KMS-11 (cell line): ENCODE results near the gene IMPACT.

Experiments used
- H2AFZ ChIP-seq: fragments of 200-600 bp; sonication (generic); 2 replicates; pipeline ENCODE4 v1.6.1; 2016; ENCODE audit warnings: antibody characterized with exemption, mixed run types, low read depth
- H3K27ac ChIP-seq: fragments of 200-600 bp; sonication (generic); 2 replicates; pipeline ENCODE4 v1.6.1; 2016; ENCODE audit warnings: mild to moderate bottlenecking, mixed run types
- H3K27me3 ChIP-seq: fragments of 200-600 bp; sonication (generic); 2 replicates; pipeline ENCODE4 v1.6.1; 2017; ENCODE audit warnings: mild to moderate bottlenecking, low read depth, mixed run types, moderate library complexity; ENCODE audit not compliant: insufficient read depth
- H3K36me3 ChIP-seq: fragments of 200-600 bp; sonication (generic); 2 replicates; pipeline ENCODE4 v1.6.1; 2017; ENCODE audit warnings: mild to moderate bottlenecking, mixed run types; ENCODE audit not compliant: insufficient read depth
- H3K4me1 ChIP-seq: fragments of 200-600 bp; sonication (generic); 2 replicates; pipeline ENCODE4 v1.6.1; 2016; ENCODE audit warnings: mild to moderate bottlenecking, low read depth, mixed run types; ENCODE audit not compliant: poor library complexity, severe bottlenecking
- H3K4me2 ChIP-seq: fragments of 200-600 bp; sonication (generic); 2 replicates; pipeline ENCODE4 v1.7.0; 2016; ENCODE audit warnings: mild to moderate bottlenecking, mixed run types
- H3K4me3 ChIP-seq: fragments of 200-600 bp; sonication (generic); IDR thresholded peaks from 2 replicates; pipeline ENCODE4 v1.6.1; 2017; ENCODE audit warnings: low read depth, low read length, mixed read lengths; ENCODE audit not compliant: insufficient read depth
- H3K79me2 ChIP-seq: fragments of 200-600 bp; sonication (generic); 2 replicates; pipeline ENCODE4 v1.6.1; 2016; ENCODE audit warnings: low read depth, mixed run types; ENCODE audit not compliant: insufficient read depth
- H3K9ac ChIP-seq: fragments of 200-600 bp; sonication (generic); 2 replicates; pipeline ENCODE4 v1.6.1; 2016; ENCODE audit warnings: mild to moderate bottlenecking, mixed run types
- H4K20me1 ChIP-seq: fragments of 200-600 bp; sonication (generic); 2 replicates; pipeline ENCODE4 v1.6.1; 2016; ENCODE audit warnings: mild to moderate bottlenecking, mixed run types; ENCODE audit not compliant: insufficient read depth
- CTCF ChIP-seq: fragments of 200-600 bp; sonication (generic); conservative IDR thresholded peaks from 2 replicates; pipeline ENCODE4 v1.6.1; 2017; ENCODE audit warnings: low read depth, mild to moderate bottlenecking, antibody characterized with exemption, low read length, moderate library complexity, mixed read lengths

IMPACT gene

DNA sequence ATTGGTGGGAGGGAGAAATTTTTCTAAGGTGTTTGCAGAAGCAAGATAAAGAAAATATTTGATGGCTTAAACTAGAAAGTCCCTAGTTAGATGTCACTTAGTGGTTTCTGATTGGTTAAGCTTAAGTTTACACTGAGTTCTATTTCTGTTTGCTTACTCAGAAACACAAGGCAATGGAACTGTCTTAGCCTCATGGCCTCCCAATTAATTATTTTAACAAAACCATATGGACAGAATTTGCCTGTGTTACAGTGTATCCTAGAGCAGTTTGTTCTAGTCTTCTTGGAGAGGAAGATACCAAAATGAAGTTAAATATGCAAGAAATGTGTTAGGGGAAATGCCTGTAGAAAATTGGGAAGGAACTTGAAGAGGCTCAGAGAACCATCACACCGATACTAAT is 4.6 kb upstream of the IMPACT start:
- Histone ChIP-seq H3K27ac (no peak overlapping the region), H3K4me3 (no peak overlapping the region), H3K79me2 (0 out of 2 replicates have a peak, but pooled peaks cover 1% of the 10 kb centered on the region), H3K36me3 (no peaks in the 10 kb centered on the region), H4K20me1 (no peaks in the 10 kb centered on the region), H3K9ac (no peak overlapping the region), H3K27me3 (no peaks in the 10 kb centered on the region), H2AFZ (no peak overlapping the region), H3K4me1 (peaks cover 5% of the 10 kb centered on the region), H3K4me2 (no peak overlapping the region)
- TF ChIP-seq CTCF, result no peak

DNA sequence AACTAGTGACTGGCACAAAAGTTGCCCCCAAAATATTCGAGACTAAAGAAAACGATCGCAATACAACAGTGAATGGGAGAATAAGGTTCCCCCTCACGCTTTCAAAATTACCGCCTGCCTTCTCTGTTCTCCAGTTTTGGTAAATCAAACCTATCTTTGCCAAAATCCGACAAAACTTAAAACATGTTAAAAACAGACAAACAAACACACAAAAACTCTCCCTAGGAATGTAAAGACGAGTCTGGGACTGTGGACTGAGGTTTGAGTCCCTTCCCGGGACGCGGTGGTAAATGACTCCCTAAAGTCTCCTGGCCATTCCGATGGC is 435 bp upstream of the IMPACT start:
- Histone ChIP-seq H3K4me1 (peaks cover 22% of the 10 kb centered on the region), H3K27ac (peak overlapping the region; percentile 90), H4K20me1 (no peaks in the 10 kb centered on the region), H3K4me3 (peak overlapping the region; percentile 73), H3K79me2 (peaks cover 16% of the 10 kb centered on the region; the same call in 1 of the 2 replicates), H3K27me3 (no peaks in the 10 kb centered on the region), H3K4me2 (peak overlapping the region; percentile 85), H3K36me3 (no peaks in the 10 kb centered on the region; the same call in 1 of the 2 replicates), H2AFZ (peak overlapping the region; percentile 98), H3K9ac (peak overlapping the region; percentile 97)
- TF ChIP-seq CTCF, result no peak

GRCh38 chr18:24427484-24427883 is 1.0 kb downstream of the IMPACT start:
- Histone ChIP-seq H3K79me2 (peaks cover 16% of the 10 kb centered on the region; the same call in 1 of the 2 replicates), H3K27ac (peak overlapping the region; percentile 90), H3K36me3 (no peaks in the 10 kb centered on the region; the same call in 1 of the 2 replicates), H4K20me1 (no peaks in the 10 kb centered on the region), H3K27me3 (no peaks in the 10 kb centered on the region), H3K9ac (peak overlapping the region; percentile 97), H2AFZ (peak overlapping the region; percentile 98; the same call in 1 of the 2 replicates), H3K4me1 (peaks cover 22% of the 10 kb centered on the region), H3K4me2 (peak overlapping the region; percentile 85), H3K4me3 (peak overlapping the region; percentile 9)
- no peak for TF ChIP-seq CTCF

GRCh38 chr18:24428709-24429108 is 2.2 kb downstream of the IMPACT start:
- no peak for TF ChIP-seq CTCF
- Histone ChIP-seq H3K9ac (no peak overlapping the region), H2AFZ (no peak overlapping the region), H3K27ac (no peak overlapping the region), H3K4me1 (peaks cover 22% of the 10 kb centered on the region), H3K79me2 (peaks cover 16% of the 10 kb centered on the region; the same call in 1 of the 2 replicates), H3K4me3 (no peak overlapping the region), H3K4me2 (peak overlapping the region; percentile 85; the same call in 1 of the 2 replicates), H3K36me3 (no peaks in the 10 kb centered on the region; the same call in 1 of the 2 replicates), H3K27me3 (no peaks in the 10 kb centered on the region), H4K20me1 (no peaks in the 10 kb centered on the region)
